MM.1S (cell line): Measurements from ENCODE around the gene CMTM4.
A peak's percentile ranks its signal among the peaks of the same experiment; 100 is the strongest.

Experiments
- DNase-seq: peaks from one replicate; pipeline ENCODE4 v3.0.0-alpha.2; 2015
- H2AFZ ChIP-seq: fragments of 300-600 bp; sonication (generic); 2 replicates; pipeline ENCODE4 v1.6.0; 2016; ENCODE audit warnings: antibody characterized with exemption, low read length
- H3F3A ChIP-seq: fragments of 300-600 bp; sonication (generic); 2 replicates; pipeline ENCODE4 v1.6.1; 2016; ENCODE audit warnings: mild to moderate bottlenecking, antibody characterized with exemption, low read length, moderate library complexity, mixed read lengths; ENCODE audit not compliant: insufficient read depth
- H3K27ac ChIP-seq: fragments of 300-600 bp; sonication (generic); 2 replicates; pipeline ENCODE4 v1.5.1; 2016; ENCODE audit warnings: mild to moderate bottlenecking, low read length
- H3K27me3 ChIP-seq: fragments of 300-600 bp; sonication (generic); replicated peaks from 2 replicates; pipeline ENCODE4 v1.6.0; 2016; ENCODE audit warnings: low read length; ENCODE audit not compliant: insufficient read depth
- H3K36me3 ChIP-seq: fragments of 300-600 bp; sonication (generic); replicated peaks from 2 replicates; pipeline ENCODE4 v1.6.1; 2016; ENCODE audit warnings: mild to moderate bottlenecking, low read length, mixed read lengths; ENCODE audit not compliant: insufficient read depth
- H3K4me1 ChIP-seq: fragments of 300-600 bp; sonication (generic); 2 replicates; pipeline ENCODE4 v1.6.1; 2016; ENCODE audit warnings: low read length, mixed read lengths
- H3K4me2 ChIP-seq: fragments of 300-600 bp; sonication (generic); 2 replicates; pipeline ENCODE4 v1.6.0; 2016; ENCODE audit warnings: low read depth, low read length
- H3K4me3 ChIP-seq: fragments of 300-600 bp; sonication (generic); 2 replicates; pipeline ENCODE4 v1.5.1; 2016; ENCODE audit warnings: low read length, mixed read lengths
- H3K79me2 ChIP-seq: fragments of 300-600 bp; sonication (generic); 2 replicates; pipeline ENCODE4 v1.6.1; 2016; ENCODE audit warnings: mixed run types, low read length, mixed read lengths
- H3K9ac ChIP-seq: fragments of 300-600 bp; sonication (generic); 2 replicates; pipeline ENCODE4 v1.6.1; 2016; ENCODE audit warnings: low read length, mixed read lengths
- H3K9me2 ChIP-seq: fragments of 300-600 bp; sonication (generic); replicated peaks from 2 replicates; pipeline ENCODE4 v1.6.1; 2016; ENCODE audit warnings: mild to moderate bottlenecking, low read length, mixed read lengths; ENCODE audit not compliant: insufficient read depth
- H3K9me3 ChIP-seq: fragments of 300-600 bp; sonication (generic); replicated peaks from 2 replicates; pipeline ENCODE4 v1.6.1; 2016; ENCODE audit warnings: mild to moderate bottlenecking, low read length, mixed read lengths; ENCODE audit not compliant: insufficient read depth
- H4K20me1 ChIP-seq: fragments of 300-600 bp; sonication (generic); 2 replicates; pipeline ENCODE4 v1.6.1; 2016; ENCODE audit warnings: mild to moderate bottlenecking, low read length, moderate library complexity, mixed read lengths; ENCODE audit not compliant: insufficient read depth
- CTCF ChIP-seq: fragments of 300-600 bp; sonication (generic); IDR thresholded peaks from 2 replicates; pipeline ENCODE4 v1.5.1; 2016; ENCODE audit warnings: antibody characterized with exemption, low read length, mixed read lengths
- EZH2 ChIP-seq: fragments of 300-600 bp; sonication (generic); optimal IDR thresholded peaks from 2 replicates; pipeline ENCODE3; 2017; ENCODE audit warnings: low read depth, mild to moderate bottlenecking, antibody characterized with exemption, low read length, mixed read lengths
- EZH2phosphoT487 ChIP-seq: fragments of 300-600 bp; sonication (generic); IDR thresholded peaks from 2 replicates; pipeline ENCODE4 v1.6.1; 2018; ENCODE audit warnings: antibody characterized with exemption, low read length

CMTM4 gene

DNA sequence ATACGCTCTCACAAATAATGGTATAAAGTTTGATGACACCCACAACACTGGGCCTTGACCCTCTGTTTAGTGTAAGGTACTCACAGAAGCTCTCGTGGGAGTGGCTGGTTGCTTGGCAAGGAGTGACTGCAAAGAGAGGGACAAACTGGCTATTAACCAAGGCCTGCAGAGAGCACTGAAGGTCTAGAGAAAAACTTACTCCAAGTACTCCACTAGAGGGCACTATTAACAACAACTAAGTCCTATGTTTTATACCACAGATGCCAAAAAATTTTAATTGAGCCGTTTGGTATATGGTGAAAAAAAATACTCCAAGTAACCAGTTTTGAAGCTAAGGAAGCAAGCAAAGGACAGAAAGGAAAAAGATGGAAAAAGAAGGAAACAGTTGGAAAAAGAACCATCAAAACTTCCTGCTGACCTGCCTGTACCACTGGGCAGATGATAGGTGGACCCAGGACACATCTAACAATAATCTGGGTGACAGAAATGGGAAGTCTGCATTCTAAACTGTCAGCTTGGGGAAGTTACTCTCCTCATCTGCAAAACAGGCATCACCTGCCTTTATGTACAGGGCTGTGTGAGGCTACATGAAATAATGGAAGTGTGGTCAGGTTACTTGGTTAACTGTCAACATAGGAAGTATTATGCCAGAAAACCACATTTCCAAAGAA lies 31.7 kb upstream of the CMTM4 start:
- H3K9me3 ChIP-seq: no peaks in the 10 kb centered on the region
- H3K4me3 ChIP-seq: no peak overlapping the region
- no peak overlapping the region for H3K27ac ChIP-seq
- DNase-seq: peak; percentile 56
- no peak for TF ChIP-seq EZH2phosphoT487
- TF ChIP-seq CTCF: peak; percentile 74
- no peak for TF ChIP-seq EZH2
- H3K36me3 ChIP-seq: 0 out of 2 replicates have a peak, but pooled peaks cover 5% of the 10 kb centered on the region
- no peaks in the 10 kb centered on the region for H3K79me2 ChIP-seq
- H4K20me1 ChIP-seq: no peaks in the 10 kb centered on the region
- no peaks in the 10 kb centered on the region for H3K27me3 ChIP-seq
- no peaks in the 10 kb centered on the region for H3K4me1 ChIP-seq
- H2AFZ ChIP-seq: no peak overlapping the region
- H3K9me2 ChIP-seq: no peaks in the 10 kb centered on the region
- H3K4me2 ChIP-seq: no peak overlapping the region
- H3F3A ChIP-seq: 0 out of 2 replicates have a peak, but pooled peaks cover 5% of the 10 kb centered on the region
- no peak overlapping the region for H3K9ac ChIP-seq

- H3K4me1 ChIP-seq: no peaks in the 10 kb centered on the region
- no peak for TF ChIP-seq CTCF
- H2AFZ ChIP-seq: no peak overlapping the region
- H3K9me2 ChIP-seq: no peaks in the 10 kb centered on the region
- no peaks in the 10 kb centered on the region for H3K36me3 ChIP-seq
- H3K27ac ChIP-seq: no peak overlapping the region
- no peaks in the 10 kb centered on the region for H3K9me3 ChIP-seq
- no peaks in the 10 kb centered on the region for H3K27me3 ChIP-seq
- no peaks in the 10 kb centered on the region for H3K79me2 ChIP-seq
- no peak for DNase-seq
- no peak overlapping the region for H3K4me3 ChIP-seq
- no peaks in the 10 kb centered on the region for H3F3A ChIP-seq
- no peaks in the 10 kb centered on the region for H4K20me1 ChIP-seq
- no peak overlapping the region for H3K4me2 ChIP-seq
- H3K9ac ChIP-seq: no peak overlapping the region
Observed at GRCh38 chr16:66720766-66721165, 24.2 kb upstream of the CMTM4 start.

DNA sequence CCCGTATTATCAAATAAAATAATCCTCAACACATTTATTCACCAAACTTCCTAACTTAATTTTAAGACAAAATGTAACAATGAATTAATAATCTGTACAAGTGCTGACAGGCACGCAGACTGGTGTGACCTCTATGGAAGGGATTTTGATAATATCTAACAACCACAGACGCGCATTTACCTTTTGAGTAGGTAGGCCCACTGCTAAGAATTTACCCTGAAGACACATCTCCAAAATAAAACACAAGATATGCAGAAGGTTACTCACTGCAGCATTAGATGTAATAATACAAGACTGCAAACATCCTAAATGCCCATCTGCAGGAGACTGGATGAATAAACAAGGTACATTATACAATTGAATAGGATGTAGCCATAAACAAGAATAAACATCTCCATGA lies 22.7 kb upstream of the CMTM4 start:
- Histone ChIP-seq H3K4me1 (no peaks in the 10 kb centered on the region), H3K4me2 (no peak overlapping the region), H3K9me2 (no peaks in the 10 kb centered on the region), H2AFZ (no peak overlapping the region), H3K36me3 (no peaks in the 10 kb centered on the region), H3K9ac (no peak overlapping the region), H3K27ac (no peak overlapping the region), H3K9me3 (no peaks in the 10 kb centered on the region), H3F3A (no peaks in the 10 kb centered on the region), H3K79me2 (no peaks in the 10 kb centered on the region), H3K4me3 (no peak overlapping the region), H3K27me3 (no peaks in the 10 kb centered on the region), H4K20me1 (no peaks in the 10 kb centered on the region)
- TF ChIP-seq CTCF (no peak), EZH2phosphoT487 (no peak), EZH2 (no peak)
- DNase-seq: no peak
